Hematopoietic multipotent progenitor cell treated with erythropoietin and hydrocortisone succinate and interleukin-3 and kit ligand, for 4 days (in vitro differentiated cells): ENCODE results near the gene ZKSCAN8.

Experiments used
- DNase-seq: peaks from one replicate; pipeline ENCODE4 v3.0.0-alpha.2; 2015

ZKSCAN8 gene

GRCh38 chr6:28140616-28141015 lies 1.1 kb upstream of the ZKSCAN8 start:
- no peak for DNase-seq

- peak; percentile 35 for DNase-seq
Observed at GRCh38 chr6:28142446-28142845, 763 bp downstream of the ZKSCAN8 start.

- no peak for DNase-seq
Observed at GRCh38 chr6:28145231-28145630, 3.5 kb downstream of the ZKSCAN8 start.

- no peak for DNase-seq
Observed at GRCh38 chr6:28152531-28152930, 10.8 kb downstream of the ZKSCAN8 start.

GRCh38 chr6:28153546-28153945 lies 11.9 kb downstream of the ZKSCAN8 start:
- no peak for DNase-seq

GRCh38 chr6:28154357-28154756 lies 12.7 kb downstream of the ZKSCAN8 start:
- no peak for DNase-seq

GRCh38 chr6:28158318-28158717 lies 16.6 kb downstream of the ZKSCAN8 start:
- DNase-seq = no peak

GRCh38 chr6:28159029-28159607 lies 17.4 kb downstream of the ZKSCAN8 start:
- no peak for DNase-seq

- no peak for DNase-seq
Observed at GRCh38 chr6:28160233-28160632, 18.6 kb downstream of the ZKSCAN8 start.

GRCh38 chr6:28161410-28162079 lies 19.9 kb downstream of the ZKSCAN8 start:
- peak; percentile 91 for DNase-seq

GRCh38 chr6:28165563-28165962 lies 23.9 kb downstream of the ZKSCAN8 start:
- no peak for DNase-seq

GRCh38 chr6:28167068-28167467 lies 25.4 kb downstream of the ZKSCAN8 start:
- no peak for DNase-seq

GRCh38 chr6:28167926-28168325 lies 26.2 kb downstream of the ZKSCAN8 start:
- no peak for DNase-seq

GRCh38 chr6:28171271-28171670 lies 29.6 kb downstream of the ZKSCAN8 start:
- no peak for DNase-seq

GRCh38 chr6:28172006-28172405 lies 30.3 kb downstream of the ZKSCAN8 start:
- DNase-seq = no peak

- DNase-seq = no peak
Observed at GRCh38 chr6:28176373-28176772, 34.7 kb downstream of the ZKSCAN8 start.

GRCh38 chr6:28182255-28182654 lies 40.6 kb downstream of the ZKSCAN8 start:
- DNase-seq = no peak

GRCh38 chr6:28188111-28188979 lies 46.7 kb downstream of the ZKSCAN8 start:
- DNase-seq = no peak

GRCh38 chr6:28200020-28200419 lies 58.3 kb downstream of the ZKSCAN8 start:
- no peak for DNase-seq

- no peak for DNase-seq
Observed at GRCh38 chr6:28203201-28203600, 61.5 kb downstream of the ZKSCAN8 start.

- DNase-seq = no peak
Observed at GRCh38 chr6:28205879-28206278, 64.2 kb downstream of the ZKSCAN8 start.

- no peak for DNase-seq
Observed at GRCh38 chr6:28206527-28206926, 64.8 kb downstream of the ZKSCAN8 start.

- DNase-seq = no peak
Observed at GRCh38 chr6:28206928-28207509, 65.3 kb downstream of the ZKSCAN8 start.
